NCI-H82 (cell line): Measurements from ENCODE around the gene PER2.
A peak's percentile ranks its signal among the peaks of the same experiment; 100 is the strongest.
"Not testable (repeated sequence)": the region's sequence is repeated elsewhere in the genome, so short reads cannot be mapped to it uniquely, and the experiment has no call there.

ENCODE experiments used
- DNase-seq: peaks from one replicate; lab custom pipeline; 2025; lab: John Stamatoyannopoulos, UW

Gene PER2

DNA sequence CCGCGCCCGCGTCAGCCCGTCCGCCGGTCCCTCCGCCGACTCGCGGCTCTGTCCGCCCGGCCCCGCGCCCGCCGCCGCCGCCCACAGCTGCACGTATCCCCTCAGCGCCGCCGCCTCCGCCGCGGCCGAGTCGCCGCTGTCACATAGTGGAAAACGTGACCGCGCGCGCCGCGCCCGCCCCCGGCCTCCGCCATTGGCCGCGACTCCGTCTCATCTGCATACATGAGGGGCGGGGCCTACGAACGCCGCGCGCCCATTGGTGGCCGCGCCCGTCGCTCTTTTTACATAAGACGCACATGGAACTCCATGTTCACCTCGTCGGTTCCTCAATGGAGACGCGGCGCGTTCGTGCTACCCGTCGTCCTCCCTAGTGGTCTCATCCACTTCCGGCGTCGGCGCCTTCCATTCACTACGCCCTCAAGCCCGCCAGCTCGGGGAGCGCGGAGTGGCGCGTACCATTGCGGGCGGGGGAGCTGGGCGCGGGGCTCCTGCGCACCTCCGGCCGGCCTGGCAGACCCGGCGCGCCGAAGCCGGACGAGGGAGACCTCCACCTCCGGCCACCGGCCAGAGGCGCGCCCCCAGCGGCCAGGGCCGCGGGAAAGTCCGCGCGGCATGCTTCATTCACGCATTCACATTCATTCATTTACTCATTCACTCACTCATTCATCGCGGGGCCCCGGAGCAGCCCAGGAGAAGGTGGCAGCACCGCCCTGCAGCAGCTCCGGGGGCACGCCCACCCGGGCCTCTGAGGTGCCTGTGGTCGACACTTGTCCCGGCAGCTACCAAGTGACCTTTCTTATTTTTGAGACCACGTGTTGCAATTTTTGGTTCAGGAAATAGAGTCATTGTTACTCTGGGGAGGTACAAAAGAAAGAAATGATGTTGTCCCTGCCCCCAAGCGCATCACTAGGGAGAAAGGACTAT lies 502 bp upstream of the PER2 start:
- peak; percentile 100 for DNase-seq

DNA sequence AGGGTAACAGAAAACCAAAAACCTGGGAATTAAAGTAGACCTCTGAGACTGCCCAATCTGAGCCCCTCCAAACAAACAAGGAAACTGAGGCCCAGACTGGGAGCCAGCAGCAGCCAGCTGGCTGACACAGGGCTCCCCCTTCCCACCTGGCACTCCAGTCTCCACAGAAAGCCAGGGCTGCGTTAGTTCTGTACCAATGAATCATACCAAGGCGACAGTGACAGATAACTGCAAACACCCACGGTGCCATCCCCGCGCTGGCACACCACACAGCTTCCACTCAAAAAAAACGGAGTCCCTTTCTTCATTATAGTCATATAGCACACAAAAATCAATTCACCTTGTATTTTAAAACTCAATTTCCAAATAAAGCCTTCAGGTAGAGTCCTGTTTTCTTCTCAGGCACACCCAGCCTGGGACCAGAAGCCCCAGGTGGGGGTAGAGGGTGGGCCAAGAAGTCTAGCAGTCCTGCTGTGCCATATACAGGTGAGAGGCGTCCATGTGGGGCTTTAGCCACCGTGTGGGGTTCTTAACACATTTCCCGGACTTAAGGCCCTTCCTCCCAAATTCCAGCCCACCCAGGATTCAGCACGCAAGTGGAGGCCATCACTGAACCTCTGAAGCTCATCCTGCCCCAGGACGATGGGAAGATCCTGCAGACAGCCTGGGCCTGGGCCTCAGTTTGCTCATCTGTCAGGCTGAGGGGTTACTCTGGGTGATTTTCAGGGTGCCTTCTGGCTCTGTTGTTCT lies 1.2 kb downstream of the PER2 start:
- no peak for DNase-seq

DNA sequence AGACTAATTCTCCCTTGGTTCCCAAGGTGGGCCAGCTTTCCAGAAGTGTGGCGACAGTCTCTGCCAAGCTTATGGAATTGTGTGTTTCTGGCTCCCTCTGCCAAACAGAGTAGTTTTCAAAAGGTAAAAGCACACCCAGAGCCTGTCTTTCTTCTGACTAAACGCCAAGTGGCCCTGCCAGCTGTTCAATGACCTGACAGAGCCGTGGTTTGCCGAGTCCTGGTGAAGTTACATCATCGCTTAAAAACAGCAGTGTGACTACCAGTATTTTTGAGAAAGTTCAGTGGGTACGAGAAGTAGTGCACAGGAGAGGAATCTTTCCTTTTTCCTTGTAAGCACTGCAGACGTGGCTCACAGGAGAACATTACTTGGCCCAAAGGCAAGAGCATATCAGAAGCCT lies 1.9 kb downstream of the PER2 start:
- no peak for DNase-seq

DNA sequence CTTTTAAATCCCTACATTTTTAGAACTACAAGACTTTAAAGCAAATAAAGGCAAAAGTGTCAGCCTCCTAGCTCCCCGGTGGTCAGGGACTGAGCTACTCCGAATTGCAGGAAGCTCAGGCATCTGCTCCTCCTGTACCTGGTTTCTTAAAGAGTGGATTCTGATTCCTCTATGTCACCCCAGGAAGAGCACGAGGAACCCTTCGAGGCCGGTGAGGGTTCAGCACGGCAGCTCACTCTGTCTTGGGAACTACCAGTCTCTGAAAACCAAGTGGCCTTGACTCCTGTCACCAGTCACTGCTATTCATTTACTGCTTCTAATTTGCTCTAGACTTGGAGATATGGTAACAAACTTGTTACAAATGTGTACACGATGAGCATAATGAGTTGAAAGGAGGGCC lies 2.3 kb downstream of the PER2 start:
- DNase-seq = no peak

DNA sequence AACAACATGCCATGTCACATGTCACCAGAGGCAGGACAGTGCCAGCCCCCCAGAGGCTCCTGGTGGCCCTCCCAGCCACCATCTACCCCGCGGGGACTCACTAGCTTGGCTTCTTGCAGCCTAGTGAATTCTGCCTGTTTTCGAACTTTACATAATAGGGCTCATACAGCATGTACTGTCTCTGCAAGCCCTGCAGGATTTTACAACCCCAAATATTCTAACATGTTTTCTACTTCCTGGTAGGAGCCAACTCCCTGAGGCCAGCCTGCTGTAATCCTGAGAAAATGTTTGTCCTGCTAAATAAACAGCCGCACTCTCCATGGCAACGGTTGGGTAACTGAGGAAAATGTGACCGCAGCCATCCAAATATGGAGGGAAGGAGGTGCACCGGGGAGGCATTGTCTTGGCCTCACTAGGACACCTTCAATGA lies 2.7 kb downstream of the PER2 start:
- no peak for DNase-seq

DNA sequence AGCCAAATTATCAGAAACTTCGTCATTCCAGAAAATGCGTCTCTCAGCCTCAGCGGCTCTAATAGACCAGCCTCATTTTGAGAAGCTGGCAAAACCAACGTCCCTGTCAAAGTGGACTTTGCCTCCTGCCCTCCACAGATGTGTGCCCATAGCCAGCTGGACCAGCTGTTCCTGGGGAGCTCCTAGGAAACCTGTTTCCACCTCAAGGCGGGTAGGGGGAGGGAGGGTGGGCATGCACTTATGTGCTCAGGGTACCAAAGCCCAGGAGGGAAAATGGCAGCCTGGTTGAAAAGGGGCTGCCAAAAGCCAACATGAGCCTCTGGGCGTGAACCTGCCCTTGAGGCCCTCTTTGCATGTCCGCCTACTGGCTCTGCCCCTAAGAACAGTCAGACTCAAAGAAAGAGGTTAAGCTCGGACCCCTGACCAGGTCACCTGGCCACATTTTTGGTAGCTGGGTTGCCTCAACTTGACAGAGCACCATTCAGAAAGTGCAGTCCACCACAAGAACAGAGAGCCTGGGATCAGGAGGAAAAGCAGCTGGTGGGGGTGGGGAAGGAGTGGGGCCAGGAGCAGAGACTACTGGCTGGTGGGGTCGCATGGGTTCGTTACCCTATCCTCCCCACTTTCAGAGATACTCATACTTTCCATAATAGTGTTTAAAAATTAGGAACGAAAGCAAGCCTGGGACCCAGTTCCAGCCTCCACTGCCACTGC lies 3.5 kb downstream of the PER2 start:
- no peak for DNase-seq

DNA sequence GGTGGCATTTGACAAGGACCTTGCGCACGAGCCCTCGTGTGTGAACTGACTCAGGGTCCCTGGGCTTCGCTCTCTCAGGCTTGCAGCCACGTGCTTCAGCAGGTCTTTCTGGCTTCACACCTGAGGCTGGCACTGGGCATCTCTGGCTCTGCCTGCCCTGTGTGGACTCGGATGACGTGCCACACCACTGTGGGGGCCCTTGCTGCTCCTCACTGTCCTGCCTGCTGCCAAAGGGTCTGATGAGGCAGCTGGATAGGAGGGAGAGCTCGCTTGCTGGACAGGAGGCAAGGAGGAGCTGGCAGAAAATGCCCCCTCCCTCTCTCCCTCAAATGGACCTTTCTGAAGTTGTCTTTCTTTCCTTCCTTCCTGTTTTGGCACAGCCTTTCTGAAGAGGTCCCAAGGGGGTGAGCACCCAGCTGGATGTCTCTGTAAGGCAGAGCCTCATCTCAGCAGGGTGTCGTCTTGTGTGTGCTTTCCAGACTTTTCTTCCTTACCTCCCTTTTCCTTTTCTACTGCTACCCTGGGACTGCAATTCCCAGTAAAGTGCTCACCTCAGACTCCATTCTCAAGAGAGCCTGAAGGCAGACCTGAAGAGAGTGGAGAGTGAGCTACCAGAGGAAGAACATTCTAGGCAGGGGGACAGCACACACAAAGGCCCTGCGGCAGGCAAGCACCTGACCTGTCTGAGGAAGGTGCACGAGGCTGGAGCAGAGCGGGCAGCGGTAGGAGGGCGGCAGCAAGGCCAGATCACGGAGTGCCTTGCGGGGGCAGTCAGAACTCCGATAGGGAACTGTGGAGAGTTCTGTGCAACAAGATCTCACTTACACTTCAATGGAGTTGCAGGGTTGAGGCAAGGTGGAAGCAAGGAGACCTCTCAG lies 5.3 kb downstream of the PER2 start:
- no peak for DNase-seq

DNA sequence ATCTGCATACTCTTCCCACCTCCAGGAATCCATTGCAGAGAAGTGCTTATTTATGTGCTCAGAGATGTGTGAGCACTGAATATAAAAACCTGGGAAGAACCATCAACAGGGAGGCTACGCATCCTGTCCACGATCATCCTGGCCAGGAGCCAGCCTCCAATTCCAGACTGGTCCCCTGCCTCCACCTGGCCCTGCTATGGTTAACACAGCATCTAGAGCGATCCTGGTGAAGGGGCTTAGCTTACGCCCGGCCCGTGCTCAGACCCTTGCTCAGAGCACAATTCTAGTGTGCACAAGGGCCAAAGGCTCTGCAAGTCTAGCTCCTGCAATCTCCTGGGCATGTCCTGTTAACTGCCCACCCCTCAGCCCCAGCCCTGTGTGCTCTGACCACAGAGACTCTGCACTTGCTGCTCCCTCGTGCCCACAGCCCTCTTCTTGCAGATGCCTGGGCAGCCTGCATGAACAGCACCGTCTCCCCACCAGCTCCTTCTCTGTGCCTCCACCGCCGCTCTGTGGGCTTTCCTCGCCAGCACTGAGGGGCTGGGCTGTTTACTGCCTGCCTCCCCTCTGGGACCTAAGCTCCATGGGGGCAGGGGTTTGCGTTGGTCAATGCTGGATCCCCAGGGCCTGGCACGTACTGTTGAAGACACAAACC lies 6.5 kb downstream of the PER2 start:
- DNase-seq = no peak

DNA sequence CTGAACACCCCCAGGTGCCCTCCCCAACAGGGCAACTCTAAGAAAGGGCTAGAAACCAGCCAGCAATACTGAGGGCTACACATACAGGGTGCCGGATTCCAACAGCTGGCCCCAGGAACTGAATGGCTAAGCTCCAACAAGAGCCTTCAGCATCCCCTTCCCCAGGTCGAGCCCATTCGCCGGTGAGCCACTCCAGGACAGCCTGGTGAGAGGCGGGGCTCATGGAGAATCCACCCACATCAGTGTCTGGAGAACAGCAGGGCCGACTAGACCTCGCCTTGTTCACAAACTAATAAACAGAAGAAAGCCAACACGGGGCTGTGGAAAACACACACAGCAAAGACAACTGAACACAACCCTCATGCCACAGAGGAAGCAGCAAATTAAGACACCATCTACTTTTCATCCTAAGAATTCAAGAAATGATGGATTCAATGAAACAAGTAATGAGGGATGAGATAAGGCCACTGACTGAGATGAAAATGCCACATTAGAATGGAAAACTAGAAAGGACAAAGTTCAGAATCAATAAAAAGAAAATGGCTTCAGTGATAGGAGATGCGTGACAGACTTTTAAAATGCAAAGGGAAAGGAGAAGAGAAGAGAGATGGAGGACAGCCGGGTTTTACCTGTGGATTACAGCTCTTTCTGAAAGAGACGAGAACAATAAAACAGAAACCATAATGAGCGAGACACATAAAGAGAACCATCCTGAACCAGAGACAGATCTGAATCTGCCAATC lies 8.2 kb downstream of the PER2 start:
- DNase-seq = no peak

DNA sequence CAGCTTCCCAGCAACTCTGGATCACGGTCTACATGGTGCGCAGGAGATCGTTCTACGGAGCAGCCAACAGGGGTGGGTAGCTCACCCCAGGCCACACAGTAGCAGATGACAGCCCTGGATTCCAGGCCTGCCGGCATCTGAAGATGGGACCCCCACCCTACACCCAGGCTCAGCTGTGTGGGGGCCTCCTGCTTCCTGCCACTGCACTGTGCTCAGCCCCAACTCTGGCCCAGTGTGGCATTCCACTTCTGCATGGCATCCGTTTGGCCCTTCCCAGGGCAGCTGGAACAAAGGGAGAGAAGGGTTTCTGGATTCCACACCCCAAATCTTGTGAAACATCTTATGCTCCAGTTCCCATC lies 9.1 kb downstream of the PER2 start:
- no peak for DNase-seq

DNA sequence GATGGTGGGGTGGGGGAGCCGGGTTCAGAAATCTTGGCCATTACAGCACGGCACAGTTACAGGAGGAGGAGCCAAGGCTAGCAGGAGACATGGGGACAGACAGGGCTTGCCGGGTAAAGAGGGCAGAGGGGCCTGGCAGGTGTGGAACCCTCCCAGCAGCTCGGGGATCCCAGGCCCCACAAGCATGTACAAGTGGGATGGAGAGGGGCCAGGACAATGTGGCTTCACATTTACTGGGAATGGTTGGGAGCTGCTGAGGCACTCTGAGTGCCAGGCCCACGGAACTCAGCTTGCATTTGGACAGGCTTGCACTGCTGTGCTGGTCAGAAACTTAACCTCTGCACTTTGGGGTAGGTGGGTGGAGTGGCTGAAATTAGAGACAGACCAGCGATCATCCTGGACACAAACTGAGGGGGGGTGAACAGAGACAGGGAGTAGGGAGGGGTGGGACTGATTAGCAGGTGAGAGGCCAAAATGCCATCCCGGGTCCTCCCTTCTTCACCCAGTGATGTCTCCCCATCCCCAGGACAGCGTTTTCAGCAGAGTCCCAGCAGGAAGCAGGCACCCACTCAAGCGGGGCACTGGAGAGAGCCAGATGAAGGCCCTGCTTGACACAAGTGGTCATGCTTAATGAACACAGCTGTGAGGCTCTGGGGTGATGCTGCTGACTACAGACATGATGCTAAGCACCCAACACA lies 9.6 kb downstream of the PER2 start:
- no peak for DNase-seq

DNA sequence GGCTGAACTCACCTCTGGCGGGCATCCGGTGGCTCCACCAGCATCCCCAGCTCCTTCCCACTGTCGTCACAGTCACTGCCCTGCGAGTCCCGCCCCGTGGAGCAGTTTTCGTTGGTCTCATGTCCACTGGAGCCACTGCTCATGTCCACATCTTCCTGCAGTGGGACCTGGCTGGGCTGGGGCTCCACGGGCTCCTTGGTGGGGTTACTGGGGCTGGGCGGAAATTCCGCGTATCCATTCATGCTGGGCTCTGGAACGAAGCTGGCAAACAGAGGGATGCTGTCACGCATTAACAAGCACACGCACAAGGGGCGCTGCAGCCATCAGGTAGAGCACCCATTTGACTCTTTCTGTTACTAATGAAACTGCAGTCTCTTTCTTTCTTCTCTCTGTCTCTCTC lies 10.7 kb downstream of the PER2 start:
- no peak for DNase-seq

DNA sequence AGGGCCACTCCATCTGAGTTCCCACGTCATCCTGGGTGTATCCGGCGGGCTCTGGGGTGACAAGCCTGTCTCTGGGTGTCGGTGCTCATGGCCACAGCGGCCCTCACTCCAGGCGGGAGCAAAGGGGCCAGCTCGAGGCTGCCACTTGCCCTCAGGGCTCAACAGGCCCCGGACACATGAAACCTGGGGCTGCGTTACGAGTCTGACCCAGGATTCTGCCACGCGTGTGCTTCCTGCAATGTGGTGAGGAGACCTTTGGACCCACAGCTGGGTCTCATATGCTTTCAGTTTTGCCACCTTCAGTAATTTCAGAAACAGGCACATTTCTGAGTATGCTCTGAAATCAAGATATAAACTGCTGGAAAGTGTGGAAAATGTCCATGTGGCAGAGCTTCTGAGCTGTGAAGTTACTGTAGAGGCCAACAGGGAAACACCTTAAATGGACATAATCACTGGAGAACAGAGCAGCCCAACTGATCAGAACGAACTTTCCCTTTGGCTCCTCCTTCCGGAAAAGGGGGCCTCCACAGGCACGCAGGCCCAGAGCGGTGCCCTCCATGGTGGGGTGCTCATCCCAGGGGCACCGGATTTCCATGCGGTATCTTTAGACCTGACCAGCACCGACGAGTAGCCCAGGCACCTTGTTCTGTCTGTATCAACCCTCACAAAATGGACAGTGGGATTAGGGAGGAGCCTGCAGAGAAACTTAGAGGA lies 14.1 kb downstream of the PER2 start:
- no peak for DNase-seq

DNA sequence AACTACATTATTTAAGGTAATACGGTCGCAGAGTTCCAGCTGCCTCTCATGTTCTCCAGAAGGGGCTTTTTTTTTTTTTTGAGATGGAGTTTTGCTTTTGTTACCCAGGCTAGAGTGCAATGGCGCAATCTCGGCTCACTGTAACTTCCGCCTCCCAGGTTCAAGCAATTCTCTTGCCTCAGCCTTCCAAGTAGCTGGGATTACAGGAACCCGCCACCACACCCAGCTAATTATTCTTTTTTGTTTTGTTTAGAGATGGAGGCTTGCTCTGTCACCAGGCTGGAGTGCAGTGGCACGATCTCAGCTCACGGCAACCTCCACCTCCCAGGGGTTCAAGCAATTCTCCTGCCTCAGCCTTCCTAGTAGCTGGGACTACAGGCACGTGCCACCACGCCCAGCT lies 15.0 kb downstream of the PER2 start:
- not testable (repeated sequence) for DNase-seq

DNA sequence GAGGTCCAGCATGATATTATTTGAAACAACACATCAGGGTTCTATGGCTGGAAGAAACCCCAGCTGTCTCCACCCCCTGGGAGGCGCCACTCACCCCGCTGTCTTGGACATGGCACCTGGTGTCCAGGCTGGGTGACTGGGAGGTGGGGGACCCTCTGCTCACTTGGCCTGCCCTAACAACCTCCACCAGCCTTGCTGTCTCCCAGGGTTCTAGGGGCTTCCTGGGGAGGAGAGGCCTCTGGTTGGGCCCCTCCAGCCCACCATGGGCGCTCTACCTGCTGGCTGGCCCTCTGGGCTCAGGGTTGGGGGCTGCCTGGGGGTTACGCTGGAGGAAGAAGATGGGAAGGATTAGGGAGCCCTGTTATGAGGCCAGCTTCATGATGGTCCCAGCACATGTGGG lies 16.3 kb downstream of the PER2 start:
- no peak for DNase-seq

DNA sequence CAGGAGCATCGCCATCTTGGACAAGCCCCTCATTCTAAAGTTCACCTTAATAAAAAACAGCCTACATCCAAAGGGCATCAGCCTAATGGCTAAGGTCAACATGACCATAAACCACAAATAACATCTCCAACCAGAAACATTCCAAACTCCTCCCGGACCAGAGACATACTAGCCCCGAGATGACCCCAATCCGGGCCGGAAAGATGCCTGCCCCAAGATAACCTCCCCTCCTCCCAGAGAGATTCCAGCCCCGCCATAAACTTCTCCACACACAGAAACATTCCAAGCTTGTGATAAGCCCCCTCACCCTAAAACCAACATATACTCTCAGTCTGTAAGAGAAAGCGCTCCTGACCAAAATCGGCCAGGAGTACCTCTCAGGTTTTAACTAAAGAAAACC lies 16.7 kb downstream of the PER2 start:
- not testable (repeated sequence) for DNase-seq

DNA sequence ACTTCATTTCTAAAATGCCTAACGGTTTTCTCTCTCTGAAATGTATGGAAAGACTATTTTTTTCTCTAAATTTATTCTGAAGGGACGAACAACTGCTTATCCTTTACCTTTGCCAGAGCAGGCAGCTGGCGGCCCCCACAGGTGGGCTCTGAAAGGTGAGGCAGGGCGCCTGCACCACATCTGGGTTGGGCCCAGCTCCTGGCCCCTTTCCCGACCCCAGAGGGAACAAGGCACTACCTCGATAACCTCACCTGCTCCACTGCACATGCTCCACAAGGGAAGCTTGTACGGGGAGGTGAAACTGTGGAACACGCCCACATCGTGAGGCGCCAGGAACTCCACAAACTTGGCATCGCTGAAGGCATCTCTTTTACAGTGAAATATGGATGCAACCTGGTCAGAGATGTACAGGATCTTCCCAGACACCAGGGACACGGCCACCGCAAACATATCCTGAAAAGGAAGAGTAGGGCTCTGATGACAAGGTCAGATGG lies 17.3 kb downstream of the PER2 start:
- no peak for DNase-seq

DNA sequence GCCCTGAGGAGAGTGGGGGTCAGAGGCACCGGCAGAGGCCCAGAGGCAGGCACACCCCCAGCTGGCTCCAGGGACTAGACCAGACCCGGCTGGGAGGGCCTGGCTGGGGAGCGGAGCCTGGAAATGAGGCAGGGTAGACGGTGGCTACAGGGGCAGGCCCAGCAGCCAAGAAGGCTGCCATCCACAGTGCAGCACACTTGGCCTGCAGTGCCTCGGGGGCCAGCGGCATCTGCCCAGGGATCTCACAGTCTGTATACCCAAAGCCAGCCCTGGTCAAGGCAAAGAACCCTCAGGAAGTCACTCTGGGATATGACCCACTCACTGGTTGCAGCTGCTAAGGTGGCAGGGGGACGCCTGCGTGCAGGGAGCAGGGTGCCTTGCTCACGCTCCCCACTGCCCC lies 17.8 kb downstream of the PER2 start:
- DNase-seq = no peak

DNA sequence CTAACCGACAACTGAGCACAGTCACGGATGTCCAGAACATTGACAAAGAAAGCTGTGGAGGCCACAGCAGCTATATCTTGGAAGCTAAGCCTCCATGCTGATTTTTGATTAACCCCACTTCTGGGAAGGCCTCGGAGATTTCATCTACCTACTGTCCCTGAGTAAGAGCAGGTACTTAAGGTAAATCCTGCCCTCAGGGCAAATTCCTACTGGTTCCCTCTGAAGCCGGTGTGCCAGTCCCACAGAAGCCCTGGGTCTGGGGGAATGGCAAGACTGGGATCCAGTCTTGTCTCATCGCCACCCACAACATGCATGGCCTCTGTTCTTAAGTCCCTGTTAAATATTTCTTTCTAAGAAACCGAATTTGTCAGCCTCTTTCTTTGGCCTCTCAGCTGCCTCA lies 18.7 kb downstream of the PER2 start:
- DNase-seq = no peak
